ENCODE data around the gene AMBRA1.

AMBRA1 gene

DNA sequence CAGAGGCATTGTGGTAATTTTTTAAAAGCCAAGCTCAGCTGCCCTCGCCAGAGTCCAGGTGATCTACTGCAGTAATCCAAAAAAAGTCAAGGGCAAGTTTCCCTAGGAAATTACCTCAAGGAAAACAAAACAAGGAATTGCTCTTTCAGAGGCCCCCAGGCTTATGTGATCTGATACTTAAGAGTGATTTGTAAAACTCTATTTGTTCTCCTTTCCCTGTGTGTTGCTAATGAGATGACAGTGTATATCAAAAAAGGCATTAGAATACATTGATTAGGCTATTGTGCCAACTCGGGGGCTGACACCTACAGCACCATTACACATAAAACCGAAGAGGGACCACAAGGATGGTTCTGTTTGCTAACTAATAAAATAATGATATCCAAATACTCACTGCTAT is 157.7 kb downstream of the AMBRA1 start:
- Histone ChIP-seq H3K27me3 (ENCODE audit: insufficient read depth, poor library complexity, severe bottlenecking) (no peaks in the 10 kb centered on the region), H3K27ac (replicated peaks) (no peak overlapping the region), H3K4me3 (replicated peaks; ENCODE audit: insufficient read depth, low read length) (no peak overlapping the region)
- TF ChIP-seq, protein P1, sequence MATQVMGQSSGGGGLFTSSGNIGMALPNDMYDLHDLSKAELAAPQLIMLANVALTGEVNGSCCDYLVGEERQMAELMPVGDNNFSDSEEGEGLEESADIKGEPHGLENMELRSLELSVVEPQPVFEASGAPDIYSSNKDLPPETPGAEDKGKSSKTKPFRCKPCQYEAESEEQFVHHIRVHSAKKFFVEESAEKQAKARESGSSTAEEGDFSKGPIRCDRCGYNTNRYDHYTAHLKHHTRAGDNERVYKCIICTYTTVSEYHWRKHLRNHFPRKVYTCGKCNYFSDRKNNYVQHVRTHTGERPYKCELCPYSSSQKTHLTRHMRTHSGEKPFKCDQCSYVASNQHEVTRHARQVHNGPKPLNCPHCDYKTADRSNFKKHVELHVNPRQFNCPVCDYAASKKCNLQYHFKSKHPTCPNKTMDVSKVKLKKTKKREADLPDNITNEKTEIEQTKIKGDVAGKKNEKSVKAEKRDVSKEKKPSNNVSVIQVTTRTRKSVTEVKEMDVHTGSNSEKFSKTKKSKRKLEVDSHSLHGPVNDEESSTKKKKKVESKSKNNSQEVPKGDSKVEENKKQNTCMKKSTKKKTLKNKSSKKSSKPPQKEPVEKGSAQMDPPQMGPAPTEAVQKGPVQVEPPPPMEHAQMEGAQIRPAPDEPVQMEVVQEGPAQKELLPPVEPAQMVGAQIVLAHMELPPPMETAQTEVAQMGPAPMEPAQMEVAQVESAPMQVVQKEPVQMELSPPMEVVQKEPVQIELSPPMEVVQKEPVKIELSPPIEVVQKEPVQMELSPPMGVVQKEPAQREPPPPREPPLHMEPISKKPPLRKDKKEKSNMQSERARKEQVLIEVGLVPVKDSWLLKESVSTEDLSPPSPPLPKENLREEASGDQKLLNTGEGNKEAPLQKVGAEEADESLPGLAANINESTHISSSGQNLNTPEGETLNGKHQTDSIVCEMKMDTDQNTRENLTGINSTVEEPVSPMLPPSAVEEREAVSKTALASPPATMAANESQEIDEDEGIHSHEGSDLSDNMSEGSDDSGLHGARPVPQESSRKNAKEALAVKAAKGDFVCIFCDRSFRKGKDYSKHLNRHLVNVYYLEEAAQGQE (IDR thresholded peaks at IDR 0.05; ENCODE audit: insufficient replicate concordance, low read depth) = no peak
- TF ChIP-seq, protein P2, sequence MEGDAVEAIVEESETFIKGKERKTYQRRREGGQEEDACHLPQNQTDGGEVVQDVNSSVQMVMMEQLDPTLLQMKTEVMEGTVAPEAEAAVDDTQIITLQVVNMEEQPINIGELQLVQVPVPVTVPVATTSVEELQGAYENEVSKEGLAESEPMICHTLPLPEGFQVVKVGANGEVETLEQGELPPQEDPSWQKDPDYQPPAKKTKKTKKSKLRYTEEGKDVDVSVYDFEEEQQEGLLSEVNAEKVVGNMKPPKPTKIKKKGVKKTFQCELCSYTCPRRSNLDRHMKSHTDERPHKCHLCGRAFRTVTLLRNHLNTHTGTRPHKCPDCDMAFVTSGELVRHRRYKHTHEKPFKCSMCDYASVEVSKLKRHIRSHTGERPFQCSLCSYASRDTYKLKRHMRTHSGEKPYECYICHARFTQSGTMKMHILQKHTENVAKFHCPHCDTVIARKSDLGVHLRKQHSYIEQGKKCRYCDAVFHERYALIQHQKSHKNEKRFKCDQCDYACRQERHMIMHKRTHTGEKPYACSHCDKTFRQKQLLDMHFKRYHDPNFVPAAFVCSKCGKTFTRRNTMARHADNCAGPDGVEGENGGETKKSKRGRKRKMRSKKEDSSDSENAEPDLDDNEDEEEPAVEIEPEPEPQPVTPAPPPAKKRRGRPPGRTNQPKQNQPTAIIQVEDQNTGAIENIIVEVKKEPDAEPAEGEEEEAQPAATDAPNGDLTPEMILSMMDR (IDR thresholded peaks at IDR 0.05; ENCODE audit: insufficient read depth, low read length) = no peak
- TF ChIP-seq POLR2AphosphoS5 (IDR thresholded peaks at IDR 0.05; ENCODE audit: low read depth) (no peak), GABPA (IDR thresholded peaks at IDR 0.05; ENCODE audit: low read depth) (no peak), SPI1 (IDR thresholded peaks at IDR 0.05; ENCODE audit: borderline replicate concordance, low read depth) (no peak)
- no peak for DNase-seq (ENCODE audit: low read depth in 1 of 2, low spot score in 1 of 2)

GRCh38 chr11:46435679-46436078 is 158.1 kb downstream of the AMBRA1 start:
- H3K27me3 ChIP-seq (ENCODE audit: insufficient read depth, poor library complexity, severe bottlenecking) = no peaks in the 10 kb centered on the region
- DNase-seq (ENCODE audit: low read depth in 1 of 2, low spot score in 1 of 2) = no peak
- no peak overlapping the region for H3K4me3 ChIP-seq (replicated peaks; ENCODE audit: insufficient read depth, low read length)
- TF ChIP-seq, protein P1 (IDR thresholded peaks at IDR 0.05; ENCODE audit: insufficient replicate concordance, low read depth) = no peak
- no peak for TF ChIP-seq POLR2AphosphoS5 (IDR thresholded peaks at IDR 0.05; ENCODE audit: low read depth)
- no peak for TF ChIP-seq GABPA (IDR thresholded peaks at IDR 0.05; ENCODE audit: low read depth)
- no peak for TF ChIP-seq SPI1 (IDR thresholded peaks at IDR 0.05; ENCODE audit: borderline replicate concordance, low read depth)
- TF ChIP-seq, protein P2 (IDR thresholded peaks at IDR 0.05; ENCODE audit: insufficient read depth, low read length) = no peak
- no peak overlapping the region for H3K27ac ChIP-seq (replicated peaks)

DNA sequence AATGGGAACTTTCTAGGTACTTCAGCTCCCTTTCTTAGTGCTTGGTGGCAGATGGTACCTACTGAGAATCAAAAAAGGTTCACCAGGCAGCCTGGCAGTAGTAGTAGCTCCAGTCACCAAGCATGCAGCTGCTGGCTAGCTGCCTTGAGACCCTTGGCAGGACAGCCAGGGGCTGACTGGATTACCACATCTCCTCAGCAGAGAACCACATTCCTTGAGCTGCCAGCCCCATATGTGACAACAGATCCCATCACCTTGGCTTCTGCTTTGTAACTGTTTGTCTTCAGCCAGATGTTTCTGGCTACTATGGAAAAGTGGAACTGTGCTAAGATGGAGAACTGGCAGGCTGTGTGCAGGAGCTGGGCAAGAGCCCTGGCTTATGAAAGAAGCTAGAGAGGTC is 162.6 kb downstream of the AMBRA1 start:
- DNase-seq (ENCODE audit: low read depth in 1 of 2, low spot score in 1 of 2) = no peak
- H3K27ac ChIP-seq (replicated peaks) = no peak overlapping the region
- no peaks in the 10 kb centered on the region for H3K27me3 ChIP-seq (ENCODE audit: insufficient read depth, poor library complexity, severe bottlenecking)
- no peak overlapping the region for H3K4me3 ChIP-seq (replicated peaks; ENCODE audit: insufficient read depth, low read length)
- TF ChIP-seq, protein P2 (IDR thresholded peaks at IDR 0.05; ENCODE audit: insufficient read depth, low read length) = no peak
- no peak for TF ChIP-seq SPI1 (IDR thresholded peaks at IDR 0.05; ENCODE audit: borderline replicate concordance, low read depth)
- no peak for TF ChIP-seq POLR2AphosphoS5 (IDR thresholded peaks at IDR 0.05; ENCODE audit: low read depth)
- TF ChIP-seq, protein P1 (IDR thresholded peaks at IDR 0.05; ENCODE audit: insufficient replicate concordance, low read depth) = no peak
- TF ChIP-seq GABPA (IDR thresholded peaks at IDR 0.05; ENCODE audit: low read depth) = no peak
